ENCODE results near the gene ERBIN.
"Not testable (repeated sequence)": the region's sequence is repeated elsewhere in the genome, so short reads cannot be mapped to it uniquely, and the experiment has no call there.

The ERBIN gene

GRCh38 chr5:65970481-65971367, 44.3 kb downstream of the ERBIN start:
- Histone ChIP-seq H3K4me1 (ENCODE audit: insufficient read depth, low read length) (no peaks in the 10 kb centered on the region), H4K20me1 (ENCODE audit: insufficient read depth, low read length) (peaks cover 44% of the 10 kb centered on the region)
- no peak for DNase-seq

GRCh38 chr5:65971643-65972042, 45.3 kb downstream of the ERBIN start:
- no peak overlapping the region for H3K27ac ChIP-seq (ENCODE audit: low read length)
- H3K4me2 ChIP-seq (ENCODE audit: insufficient read depth, low read length): no peak overlapping the region
- TF ChIP-seq CTCF (IDR thresholded peaks at IDR 0.05; ENCODE audit: borderline replicate concordance, extremely low read depth, low read length, poor library complexity, severe bottlenecking) (no peak), EZH2 (IDR thresholded peaks at IDR 0.05; ENCODE audit: borderline replicate concordance, low read depth, low read length, severe bottlenecking) (no peak)

More at GRCh38 chr5:65970481-65971367, 44.3 kb downstream of the ERBIN start:
- TF ChIP-seq CTCF (IDR thresholded peaks at IDR 0.05; ENCODE audit: borderline replicate concordance, extremely low read depth, low read length, poor library complexity, severe bottlenecking): no peak
- TF ChIP-seq EZH2 (IDR thresholded peaks at IDR 0.05; ENCODE audit: borderline replicate concordance, low read depth, low read length, severe bottlenecking): no peak
- H2AFZ ChIP-seq (ENCODE audit: low read depth, low read length): no peak overlapping the region
- H3K27me3 ChIP-seq (ENCODE audit: insufficient read depth, low read length, poor library complexity): no peaks in the 10 kb centered on the region
- no peak overlapping the region for H3K27ac ChIP-seq (ENCODE audit: low read length)
- H3K36me3 ChIP-seq (ENCODE audit: insufficient read depth, low read length): peaks cover 42% of the 10 kb centered on the region
- no peak for ATAC-seq (ENCODE audit: insufficient read depth, low read depth)
- peaks cover 5% of the 10 kb centered on the region for H3K9me3 ChIP-seq (ENCODE audit: insufficient read depth, low read length, severe bottlenecking)
- H3K9ac ChIP-seq (ENCODE audit: low read depth, low read length): no peak overlapping the region
- no peak overlapping the region for H3K4me2 ChIP-seq (ENCODE audit: insufficient read depth, low read length)
- peaks cover 99% of the 10 kb centered on the region for H3K79me2 ChIP-seq (ENCODE audit: insufficient read depth, low read length)
- no peak overlapping the region for H3K4me3 ChIP-seq (ENCODE audit: low read depth in 1 of 2, low read length in 2 of 2)

GRCh38 chr5:65972896-65973295, 46.5 kb downstream of the ERBIN start:
- H3K4me1 ChIP-seq (ENCODE audit: insufficient read depth, low read length); H3K4me3 ChIP-seq (ENCODE audit: low read depth in 1 of 2, low read length in 2 of 2); H3K27ac ChIP-seq (ENCODE audit: low read length); H3K27me3 ChIP-seq (ENCODE audit: insufficient read depth, low read length, poor library complexity); H3K9me3 ChIP-seq (ENCODE audit: insufficient read depth, low read length, severe bottlenecking); DNase-seq; H3K4me2 ChIP-seq (ENCODE audit: insufficient read depth, low read length); H3K9ac ChIP-seq (ENCODE audit: low read depth, low read length); H2AFZ ChIP-seq (ENCODE audit: low read depth, low read length); ATAC-seq (ENCODE audit: insufficient read depth, low read depth): not testable (repeated sequence)
- Histone ChIP-seq H4K20me1 (ENCODE audit: insufficient read depth, low read length) (peaks cover 32% of the 10 kb centered on the region), H3K36me3 (ENCODE audit: insufficient read depth, low read length) (peaks cover 42% of the 10 kb centered on the region), H3K79me2 (ENCODE audit: insufficient read depth, low read length) (peaks cover 85% of the 10 kb centered on the region)

More at GRCh38 chr5:65971643-65972042, 45.3 kb downstream of the ERBIN start:
- ATAC-seq (ENCODE audit: insufficient read depth, low read depth): no peak
- no peaks in the 10 kb centered on the region for H3K27me3 ChIP-seq (ENCODE audit: insufficient read depth, low read length, poor library complexity)
- H2AFZ ChIP-seq (ENCODE audit: low read depth, low read length): no peak overlapping the region
- H4K20me1 ChIP-seq (ENCODE audit: insufficient read depth, low read length): peaks cover 40% of the 10 kb centered on the region
- no peak overlapping the region for H3K9ac ChIP-seq (ENCODE audit: low read depth, low read length)
- H3K9me3 ChIP-seq (ENCODE audit: insufficient read depth, low read length, severe bottlenecking): peaks cover 5% of the 10 kb centered on the region
- H3K4me1 ChIP-seq (ENCODE audit: insufficient read depth, low read length): no peaks in the 10 kb centered on the region
- H3K4me3 ChIP-seq (ENCODE audit: low read depth in 1 of 2, low read length in 2 of 2): no peak overlapping the region
- H3K79me2 ChIP-seq (ENCODE audit: insufficient read depth, low read length): peaks cover 95% of the 10 kb centered on the region
- peaks cover 47% of the 10 kb centered on the region for H3K36me3 ChIP-seq (ENCODE audit: insufficient read depth, low read length)
- DNase-seq: no peak

GRCh38 chr5:65978251-65978650, 51.9 kb downstream of the ERBIN start:
- ATAC-seq (ENCODE audit: insufficient read depth, low read depth): no peak
- Histone ChIP-seq H3K36me3 (ENCODE audit: insufficient read depth, low read length) (peaks cover 43% of the 10 kb centered on the region), H3K27me3 (ENCODE audit: insufficient read depth, low read length, poor library complexity) (no peaks in the 10 kb centered on the region), H3K4me1 (ENCODE audit: insufficient read depth, low read length) (no peaks in the 10 kb centered on the region), H3K4me2 (ENCODE audit: insufficient read depth, low read length) (no peak overlapping the region), H3K9ac (ENCODE audit: low read depth, low read length) (no peak overlapping the region), H3K9me3 (ENCODE audit: insufficient read depth, low read length, severe bottlenecking) (peaks cover 5% of the 10 kb centered on the region), H2AFZ (ENCODE audit: low read depth, low read length) (no peak overlapping the region), H3K79me2 (ENCODE audit: insufficient read depth, low read length) (peaks cover 86% of the 10 kb centered on the region), H4K20me1 (ENCODE audit: insufficient read depth, low read length) (peaks cover 30% of the 10 kb centered on the region; the same call in 1 of the 2 replicates), H3K27ac (ENCODE audit: low read length) (no peak overlapping the region), H3K4me3 (ENCODE audit: low read depth in 1 of 2, low read length in 2 of 2) (no peak overlapping the region)
- TF ChIP-seq EZH2 (IDR thresholded peaks at IDR 0.05; ENCODE audit: borderline replicate concordance, low read depth, low read length, severe bottlenecking): no peak
- no peak for TF ChIP-seq CTCF (IDR thresholded peaks at IDR 0.05; ENCODE audit: borderline replicate concordance, extremely low read depth, low read length, poor library complexity, severe bottlenecking)
- DNase-seq: no peak

Data from DND-41 (cell line).